HG02588 (cell line): ENCODE results near the gene ID2.

Source experiments
- ATAC-seq: cut with Tn5 transposase; IDR thresholded peaks from one replicate; pipeline ENCODE4 v1.9.1; 2021; ENCODE audit warnings: mild to moderate bottlenecking, moderate library complexity; ENCODE audit not compliant: unreplicated experiment

The ID2 gene, protein sequence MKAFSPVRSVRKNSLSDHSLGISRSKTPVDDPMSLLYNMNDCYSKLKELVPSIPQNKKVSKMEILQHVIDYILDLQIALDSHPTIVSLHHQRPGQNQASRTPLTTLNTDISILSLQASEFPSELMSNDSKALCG

DNA sequence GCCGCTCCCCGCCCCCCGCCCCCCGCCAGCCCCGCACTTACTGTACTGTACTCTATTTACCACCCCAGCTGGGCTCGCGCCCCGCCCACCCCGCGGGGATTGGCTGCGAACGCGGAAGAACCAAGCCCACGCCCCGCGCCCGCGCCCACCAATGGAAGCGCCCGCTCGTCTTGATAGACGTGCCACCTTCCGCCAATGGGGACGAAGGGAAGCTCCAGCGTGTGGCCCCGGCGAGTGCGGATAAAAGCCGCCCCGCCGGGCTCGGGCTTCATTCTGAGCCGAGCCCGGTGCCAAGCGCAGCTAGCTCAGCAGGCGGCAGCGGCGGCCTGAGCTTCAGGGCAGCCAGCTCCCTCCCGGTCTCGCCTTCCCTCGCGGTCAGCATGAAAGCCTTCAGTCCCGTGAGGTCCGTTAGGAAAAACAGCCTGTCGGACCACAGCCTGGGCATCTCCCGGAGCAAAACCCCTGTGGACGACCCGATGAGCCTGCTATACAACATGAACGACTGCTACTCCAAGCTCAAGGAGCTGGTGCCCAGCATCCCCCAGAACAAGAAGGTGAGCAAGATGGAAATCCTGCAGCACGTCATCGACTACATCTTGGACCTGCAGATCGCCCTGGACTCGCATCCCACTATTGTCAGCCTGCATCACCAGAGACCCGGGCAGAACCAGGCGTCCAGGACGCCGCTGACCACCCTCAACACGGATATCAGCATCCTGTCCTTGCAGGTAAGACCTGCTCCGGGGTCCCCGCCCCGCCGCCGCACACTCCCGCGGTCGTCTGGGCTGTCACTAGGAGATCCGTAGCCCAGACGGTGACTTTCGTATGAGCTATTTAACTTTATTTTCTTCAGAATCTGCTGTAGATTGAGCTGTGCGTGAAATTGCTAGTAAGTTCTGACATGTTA, at the start of gene ID2:
ID2 (plus strand) TSS at position 271 of the 907 bp plus-strand sequence; CDS start at position 381, 110 bp downstream.
- peak; percentile 64 for ATAC-seq

DNA sequence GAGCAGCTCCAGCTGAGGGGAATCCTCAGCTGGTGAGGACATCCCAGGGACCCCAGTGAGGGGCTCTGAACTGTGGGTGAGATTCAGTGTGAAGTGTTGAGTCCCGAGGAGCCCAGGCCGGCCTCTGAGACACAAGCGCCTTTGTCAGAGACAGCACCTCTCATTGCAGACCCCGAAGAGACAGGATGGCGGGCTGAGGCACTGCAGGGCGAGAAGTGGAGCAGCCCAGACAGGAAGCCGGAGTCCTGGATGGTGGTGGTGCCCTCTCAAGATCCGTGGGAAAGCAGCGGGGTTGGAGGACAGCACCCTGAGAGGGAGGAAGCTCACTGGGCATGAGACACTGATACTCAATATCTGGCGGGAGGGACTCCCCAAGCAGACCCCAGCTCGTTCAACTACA, 49.1 kb upstream of the ID2 start:
- no peak for ATAC-seq

DNA sequence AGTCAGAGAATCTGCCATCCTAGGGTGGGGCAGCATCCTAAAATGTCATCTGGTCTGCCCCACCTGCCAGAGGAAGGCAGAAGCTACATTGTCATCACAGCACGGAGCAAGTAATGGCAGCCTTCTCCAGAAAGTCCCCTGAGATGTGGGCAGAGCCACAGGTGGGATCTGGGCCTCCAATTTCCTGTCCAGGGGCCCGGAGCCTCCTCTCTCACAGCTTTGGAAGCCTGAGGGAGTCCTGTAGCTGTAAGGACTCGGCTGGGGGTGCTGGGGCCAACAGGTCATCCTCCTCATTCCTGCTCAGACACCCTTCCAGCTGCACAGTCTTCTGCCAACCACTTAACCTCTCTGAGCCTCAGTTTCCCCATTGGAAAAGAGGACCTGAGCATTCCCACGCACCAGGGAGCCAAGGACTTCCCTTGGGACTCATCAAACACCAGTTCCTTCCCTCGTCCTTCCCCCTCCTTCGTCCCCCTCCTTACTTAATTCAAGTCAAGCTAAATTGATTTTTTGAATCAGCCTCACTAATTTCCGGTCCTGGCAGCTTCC, 48.6 kb upstream of the ID2 start:
- ATAC-seq: no peak

DNA sequence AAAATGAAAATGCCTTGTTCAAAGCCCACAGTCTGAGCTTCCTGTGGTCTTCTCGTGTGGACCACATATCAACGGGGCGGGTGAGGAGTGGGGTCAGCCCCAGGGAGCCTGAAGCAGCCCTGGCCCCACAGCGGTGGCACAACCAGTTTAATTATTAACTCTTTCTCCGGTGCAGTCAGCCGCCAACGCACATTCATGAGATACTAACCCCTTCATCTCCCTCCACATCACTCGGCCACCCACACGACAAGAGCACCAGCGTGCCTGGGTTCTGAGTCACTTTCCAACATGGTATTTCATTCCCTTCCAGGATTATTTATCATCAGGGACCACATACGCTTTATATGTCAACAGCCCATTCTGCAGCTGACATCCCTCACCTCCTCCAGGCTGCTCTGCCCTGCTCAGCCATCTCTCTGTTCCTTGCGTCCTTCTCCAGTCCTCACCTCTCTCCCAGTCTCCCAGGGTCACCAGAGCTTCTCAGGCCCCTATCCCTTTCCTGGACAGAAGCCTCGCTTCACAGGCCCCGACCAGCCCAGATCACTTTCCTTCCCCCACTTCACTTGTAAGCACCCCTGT, 48.0 kb upstream of the ID2 start:
- ATAC-seq: no peak

DNA sequence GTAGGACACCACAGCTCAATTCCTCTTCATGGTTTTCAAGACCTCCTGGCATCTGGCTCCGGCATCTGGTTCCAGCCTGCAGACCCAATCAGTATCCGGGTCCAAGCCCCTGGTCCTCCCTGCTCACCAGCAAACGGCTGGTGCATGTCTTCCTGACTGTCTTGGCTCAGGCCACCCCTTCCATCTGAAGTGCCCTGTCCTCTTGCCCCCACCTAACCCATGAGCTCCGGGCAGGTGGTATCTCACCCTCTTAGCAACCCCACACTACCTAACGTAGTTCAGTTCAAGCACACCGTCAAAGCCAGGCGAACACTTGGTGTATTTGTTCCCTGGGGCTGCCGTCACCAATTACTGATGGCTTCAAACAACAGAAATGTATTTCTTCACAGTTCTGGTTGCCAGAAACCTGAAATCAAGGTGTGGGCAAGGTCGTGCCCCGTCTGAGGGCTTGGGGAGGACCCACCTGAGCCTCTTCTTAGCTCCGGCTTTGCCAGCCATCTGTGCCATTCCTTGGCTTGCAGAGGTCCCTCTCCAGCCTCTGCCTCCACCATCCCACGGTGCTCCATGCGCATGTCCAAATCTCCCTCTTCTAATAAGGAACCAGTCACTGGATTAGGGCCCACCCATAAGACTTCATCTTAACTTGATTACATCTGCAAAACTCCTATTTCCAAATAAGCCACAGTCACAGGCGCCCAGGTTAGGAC, 47.2 kb upstream of the ID2 start:
- no peak for ATAC-seq

DNA sequence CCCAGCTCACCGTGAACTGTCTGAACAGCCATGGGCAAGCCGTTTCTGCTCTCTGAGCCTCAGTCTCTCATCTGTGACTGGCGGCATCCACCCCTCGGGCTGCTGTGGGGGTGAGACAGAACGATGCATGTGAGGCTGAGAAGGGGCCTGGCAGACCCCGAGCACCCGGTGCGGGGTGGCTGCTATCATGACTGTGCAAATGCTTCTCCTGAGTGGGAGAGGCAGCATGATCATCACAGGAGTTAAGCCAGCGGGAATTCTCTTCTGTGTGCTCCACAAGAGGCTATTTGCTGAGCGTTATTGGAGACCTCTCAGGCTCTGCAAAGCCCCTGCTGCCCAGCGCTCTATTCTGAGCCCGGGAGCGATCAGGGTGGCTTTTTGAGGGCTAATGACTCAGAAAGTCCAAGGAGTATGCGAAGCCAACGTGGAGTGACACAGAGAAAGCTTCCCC, 45.8 kb upstream of the ID2 start:
- no peak for ATAC-seq

DNA sequence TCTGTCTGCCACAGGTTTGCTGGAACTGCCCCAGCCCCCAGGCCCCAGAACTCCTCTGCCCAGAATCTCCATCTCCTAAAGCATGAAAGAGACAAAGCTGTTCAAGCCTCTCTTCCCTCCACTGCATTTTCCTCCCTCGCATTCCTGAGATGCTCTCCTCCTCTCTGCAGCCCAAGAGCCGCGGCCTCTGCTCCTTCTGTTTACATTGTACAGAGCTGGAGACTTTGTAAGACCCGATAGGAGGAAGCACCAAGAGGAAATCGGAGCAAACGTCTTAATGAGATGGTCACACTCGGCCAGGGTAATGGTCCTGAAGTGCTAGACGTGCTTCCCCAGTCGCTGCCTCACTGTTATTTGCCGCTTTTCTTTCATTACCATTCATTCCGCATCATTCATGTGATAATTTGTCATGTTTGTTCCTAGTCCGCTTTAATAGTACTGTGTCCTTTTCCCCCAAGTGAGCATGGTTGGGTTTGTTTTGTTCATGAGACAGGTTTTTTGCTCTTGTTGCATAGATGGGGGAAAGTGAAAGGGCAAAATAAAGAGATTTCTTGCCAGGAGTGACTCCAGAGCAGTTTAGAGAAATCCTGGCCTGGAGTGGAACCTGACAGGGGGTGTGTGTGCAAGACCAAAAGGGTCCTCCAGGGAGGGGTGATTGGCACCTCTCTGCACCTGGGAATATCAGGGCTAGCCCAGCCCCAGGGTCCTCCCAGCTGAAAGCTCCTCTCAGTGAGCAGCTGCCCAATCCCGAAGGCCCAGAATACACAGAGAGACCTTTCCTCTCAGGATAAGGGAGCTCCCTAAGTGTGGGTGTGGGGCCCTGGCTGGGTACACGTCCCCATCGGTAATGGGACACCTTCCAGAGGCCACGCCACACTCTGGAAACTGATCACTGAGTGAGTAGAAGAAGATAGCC, 44.9 kb upstream of the ID2 start:
- ATAC-seq: no peak

DNA sequence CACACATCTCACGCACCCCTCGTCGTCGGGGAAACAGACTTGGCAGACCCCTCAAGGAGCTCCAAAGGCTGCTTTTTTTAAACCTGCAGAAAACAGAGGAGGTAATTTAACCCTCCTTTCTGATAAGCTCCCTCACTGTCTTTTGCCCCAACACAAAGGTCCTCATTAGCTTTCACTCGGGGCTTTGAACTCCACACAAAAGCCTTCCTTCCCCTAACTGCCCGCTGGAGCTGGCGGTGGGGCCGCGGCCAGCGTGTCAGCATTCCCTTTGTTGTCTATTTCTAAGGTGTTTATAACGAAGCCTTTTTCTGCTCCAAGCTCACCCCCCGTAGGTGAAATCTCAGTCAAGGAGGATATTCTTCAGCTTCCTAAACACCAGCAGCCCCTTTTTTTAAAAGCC, 43.5 kb upstream of the ID2 start:
- ATAC-seq: no peak

DNA sequence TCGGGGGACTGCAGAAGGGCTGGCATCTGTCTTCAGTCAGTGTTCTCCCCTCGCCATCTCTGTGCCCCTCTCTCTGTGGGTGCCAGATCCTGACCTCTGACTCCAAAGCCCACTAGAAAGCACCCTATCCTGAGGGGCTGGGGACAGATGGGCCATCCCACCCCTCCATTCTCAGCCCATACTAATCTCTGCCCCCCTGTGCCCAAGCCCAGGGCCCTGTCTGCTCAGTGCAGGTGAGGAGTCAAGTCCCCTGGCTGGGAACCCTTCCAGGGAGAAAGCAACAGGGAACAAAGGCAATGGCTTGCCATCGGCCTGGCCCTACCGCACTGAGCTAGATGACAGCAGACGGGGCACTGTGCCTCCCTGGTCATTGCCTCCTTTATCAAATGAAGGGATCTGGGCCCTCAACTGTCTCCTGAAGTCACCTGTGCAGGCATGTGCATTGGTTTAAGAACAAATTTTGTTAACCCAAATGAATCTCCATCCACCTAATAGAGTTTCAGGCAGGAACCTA, 42.7 kb upstream of the ID2 start:
- ATAC-seq: no peak

DNA sequence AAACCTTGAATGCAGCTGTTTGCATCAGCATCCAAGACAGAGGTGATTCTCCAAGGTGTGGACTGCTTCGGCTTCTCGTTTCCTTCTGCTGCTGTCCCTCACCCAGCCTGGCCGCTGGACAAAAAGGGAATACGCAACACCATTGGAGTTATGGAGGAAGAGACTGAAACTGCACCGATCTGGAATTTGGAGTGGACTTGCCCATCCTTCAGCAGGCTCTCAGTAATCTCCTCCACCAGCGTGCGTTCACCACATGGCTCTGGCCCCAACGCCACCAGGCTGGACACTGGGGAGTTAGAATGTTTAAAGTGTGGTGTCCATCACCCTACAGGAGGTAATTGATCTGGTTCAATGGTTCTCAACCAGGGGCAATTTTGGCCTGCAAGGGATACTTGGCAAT, 41.4 kb upstream of the ID2 start:
- no peak for ATAC-seq

DNA sequence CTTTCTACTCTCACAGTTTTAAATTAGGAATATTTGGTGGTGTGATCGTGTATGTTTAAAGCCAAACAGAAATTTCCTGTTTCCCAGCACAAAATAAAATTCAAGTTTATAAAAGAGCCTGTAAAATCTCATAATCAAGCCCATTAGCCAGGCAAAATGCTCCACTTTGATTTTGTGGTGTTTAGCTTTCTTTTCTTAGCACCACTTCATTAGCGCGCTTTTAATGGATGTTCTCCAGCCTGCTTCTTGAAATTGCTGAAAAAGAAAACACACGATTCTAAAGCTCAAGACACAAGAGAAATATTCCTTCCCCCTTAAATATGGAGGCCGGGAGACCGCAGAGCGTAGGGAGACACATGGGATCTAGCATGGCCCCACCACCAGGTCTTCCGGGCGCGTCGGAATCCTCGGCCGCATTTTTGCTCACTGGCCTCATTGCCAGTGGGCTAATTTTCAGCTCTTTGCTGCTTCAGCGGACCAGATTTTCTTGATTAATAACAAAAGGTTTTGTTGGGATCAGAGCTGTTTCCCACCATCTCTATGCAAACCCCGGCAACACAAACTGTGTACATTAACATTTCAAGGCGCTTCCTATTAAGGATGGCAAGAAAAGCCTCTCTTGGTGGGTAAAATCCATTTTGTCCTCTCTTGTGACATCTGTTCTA, 40.4 kb upstream of the ID2 start:
- ATAC-seq: no peak

DNA sequence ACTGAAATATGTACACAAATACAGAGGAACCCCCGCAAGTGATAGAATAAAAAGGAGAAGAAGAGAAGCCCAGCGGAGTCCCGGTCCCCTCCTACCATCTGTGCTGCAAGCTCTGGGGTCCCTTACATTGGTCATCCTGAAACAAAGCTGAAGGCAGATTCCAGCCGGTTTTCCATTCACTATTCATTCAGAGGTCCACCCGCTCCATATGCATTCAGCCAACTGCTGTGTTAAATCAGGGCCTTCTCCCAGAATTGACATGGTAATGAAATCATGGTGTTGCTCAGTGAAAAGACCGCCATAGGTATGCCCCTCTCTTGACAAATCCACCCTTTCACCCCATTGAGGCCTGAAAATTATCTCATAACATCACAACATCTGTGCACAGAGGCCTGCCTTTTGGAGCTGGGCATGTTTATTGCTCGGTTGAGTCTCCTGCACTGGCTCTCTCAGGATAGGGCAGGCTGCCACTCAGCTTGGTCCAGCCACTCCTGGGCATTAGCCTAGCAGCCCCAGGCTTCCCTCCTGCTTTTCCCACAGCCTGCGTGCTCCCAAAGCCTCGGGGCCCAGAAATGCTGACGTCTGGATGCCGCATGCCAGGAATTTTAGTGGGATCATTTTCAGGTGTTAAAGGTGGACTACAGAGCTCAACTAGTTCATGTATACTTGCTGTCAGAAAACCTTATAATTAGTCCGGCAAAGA, 39.3 kb upstream of the ID2 start:
- no peak for ATAC-seq

DNA sequence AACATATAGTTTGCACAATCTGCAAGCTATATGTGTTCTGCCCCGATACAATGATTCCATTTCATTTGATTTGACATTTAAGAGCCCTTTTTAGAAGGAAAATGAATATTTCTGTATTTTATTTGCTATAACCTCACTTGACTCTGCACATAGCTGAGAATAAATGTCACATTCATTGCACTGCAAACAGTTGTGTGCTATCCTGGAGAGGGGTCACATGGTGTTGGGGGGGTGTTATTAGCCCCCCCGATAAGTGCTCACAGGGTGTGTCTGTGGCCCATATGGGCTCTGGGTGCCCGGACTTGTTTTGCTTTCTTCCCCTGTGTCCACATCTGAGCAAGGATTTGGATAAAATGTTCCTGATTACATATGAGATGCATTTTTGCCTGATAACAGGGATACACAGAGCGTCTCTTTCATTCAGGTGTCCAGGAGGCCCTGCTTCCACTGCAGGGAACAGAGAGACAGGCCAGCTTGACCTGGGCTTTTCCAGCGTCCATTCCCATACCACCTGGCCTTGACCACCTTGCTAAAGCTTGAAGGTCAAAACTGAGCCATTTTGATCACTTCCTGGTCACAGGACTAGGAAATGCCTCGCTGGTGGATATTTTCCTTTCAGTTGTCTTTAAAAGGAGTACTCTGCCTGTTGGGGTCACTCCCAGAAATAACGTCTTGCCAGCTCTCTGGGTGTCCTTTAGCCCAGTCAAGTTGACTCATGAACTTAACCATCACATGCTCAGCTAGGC, 38.4 kb upstream of the ID2 start:
- ATAC-seq: no peak

DNA sequence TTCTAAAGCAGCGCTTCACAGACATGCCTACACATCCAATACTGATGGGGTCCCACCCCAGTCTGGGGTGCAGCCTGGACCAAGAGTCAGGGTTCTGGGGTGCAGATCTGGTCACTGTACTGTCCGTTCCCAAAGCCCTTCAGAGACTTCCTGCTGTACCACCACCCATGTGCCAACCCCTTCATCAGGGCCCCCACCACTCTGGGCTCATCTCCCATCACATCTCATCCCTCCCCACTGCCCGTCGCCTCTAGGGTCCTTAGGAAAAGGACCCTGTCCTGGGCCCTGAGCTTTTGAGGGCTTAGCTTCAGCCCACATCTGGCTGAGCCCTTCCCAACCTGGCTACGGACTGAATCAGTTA, 37.9 kb upstream of the ID2 start:
- ATAC-seq: no peak

DNA sequence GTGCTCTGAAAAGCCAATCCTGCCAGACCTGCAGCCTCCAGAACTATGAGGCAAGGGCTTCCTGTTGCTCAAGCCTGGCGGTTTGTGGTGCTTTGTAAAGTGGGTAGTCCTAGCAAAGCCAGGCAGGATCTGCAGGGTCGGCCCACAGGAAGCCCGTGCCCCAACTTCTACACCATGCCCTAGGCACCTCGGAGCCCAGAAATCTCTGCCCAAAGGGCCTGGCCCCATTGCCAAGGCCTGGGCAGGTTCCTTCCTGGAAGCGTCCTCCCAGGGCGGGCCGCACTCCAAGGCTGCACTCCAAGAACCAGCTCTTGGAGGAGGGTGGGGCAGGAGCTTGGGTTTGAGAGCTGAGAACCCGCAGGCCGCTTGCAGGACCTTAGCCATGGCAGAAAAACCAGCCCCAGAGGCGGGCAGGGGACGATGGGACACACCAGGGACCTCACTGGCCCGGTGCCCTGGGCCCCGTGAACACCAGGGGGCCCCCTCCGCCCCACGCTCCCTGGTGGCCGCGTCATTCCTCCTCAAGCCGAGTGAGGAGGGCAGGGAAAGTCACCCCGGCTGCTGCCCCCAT, 37.2 kb upstream of the ID2 start:
- no peak for ATAC-seq

DNA sequence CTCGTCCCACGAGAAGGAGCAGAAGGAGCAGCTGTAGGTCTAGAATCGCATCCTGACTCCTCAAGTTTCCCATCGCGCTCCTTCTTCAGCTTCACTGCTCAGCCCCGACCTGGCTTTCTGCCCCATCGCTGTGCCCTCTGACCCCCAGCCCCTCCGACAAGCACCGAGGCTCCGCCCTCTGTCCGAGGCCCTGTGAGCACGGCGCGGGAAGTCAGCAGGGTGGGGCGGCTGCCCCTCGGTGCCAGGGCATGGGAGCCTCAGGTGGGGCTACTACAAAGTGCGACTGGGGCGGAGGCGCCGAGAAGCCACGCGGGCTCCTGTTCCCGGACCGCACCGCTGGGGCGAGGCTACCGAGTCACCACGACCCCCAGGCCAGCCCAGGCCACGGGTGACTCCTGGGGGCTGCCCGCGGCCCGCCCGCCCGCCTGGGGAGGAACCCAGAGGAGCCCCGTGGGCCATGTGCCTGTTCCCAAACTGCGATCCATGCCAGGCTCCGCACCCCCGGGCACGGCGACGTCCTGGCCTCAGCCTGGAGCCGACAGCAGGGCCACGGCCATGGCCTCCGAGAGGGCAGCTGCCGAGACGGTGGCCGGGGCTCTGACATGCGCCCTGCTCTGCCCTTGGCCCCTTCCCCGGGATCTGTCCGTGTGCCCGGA, 36.6 kb upstream of the ID2 start:
- no peak for ATAC-seq

DNA sequence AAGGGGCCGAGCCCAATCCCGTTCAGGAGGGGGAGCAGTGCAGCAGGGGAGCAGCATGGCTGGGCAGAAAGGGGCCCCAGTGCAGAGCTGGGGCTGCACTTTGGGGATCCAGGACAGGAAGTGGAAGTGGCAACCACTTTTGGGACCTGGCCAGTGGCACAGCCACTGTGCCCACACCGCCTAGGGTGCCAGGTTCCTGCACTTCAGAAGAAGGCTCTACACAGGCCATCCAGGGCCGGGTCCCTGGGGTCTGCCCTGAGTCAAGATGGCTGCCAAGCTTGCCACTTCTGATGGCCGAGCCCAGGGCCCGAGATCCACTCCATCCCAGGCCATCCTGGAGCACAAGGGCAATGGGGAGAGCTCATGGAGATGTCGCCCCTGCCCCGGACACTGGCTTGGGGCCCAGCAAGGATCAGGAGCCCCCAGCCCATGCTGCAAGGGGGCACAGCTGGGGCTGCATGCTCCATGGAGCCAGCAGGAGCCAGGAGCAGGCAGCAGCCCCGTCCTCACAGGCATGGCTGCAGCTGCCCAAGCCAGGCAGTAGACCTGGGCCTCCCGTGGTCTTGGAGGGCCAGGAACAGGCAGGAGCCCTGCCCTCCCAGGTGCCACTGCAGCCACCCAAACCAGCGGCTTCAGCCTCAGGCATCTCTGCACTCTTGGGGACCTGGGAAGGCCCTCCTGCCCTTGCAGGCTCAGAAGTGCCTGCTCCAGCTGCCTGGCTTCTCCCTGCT, 35.0 kb upstream of the ID2 start:
- ATAC-seq: no peak
